GM12872 (cell line): ENCODE results near the gene TUBA1B.

Experiments
- TF ChIP-seq, protein P1 (sequence below): IDR thresholded peaks from 3 replicates; pipeline ENCODE4 v1.5.1; 2011; ENCODE audit warnings: low read depth, mild to moderate bottlenecking, low read length, moderate library complexity; ENCODE audit not compliant: insufficient read depth

Gene TUBA1B

GRCh38 chr12:49131051-49131893 lies at the start of gene TUBA1B:
Gene TUBA1B (minus strand): TSS chr12:49131395. CDS start chr12:49131300, 95 bp downstream.
- TF ChIP-seq, protein P1, sequence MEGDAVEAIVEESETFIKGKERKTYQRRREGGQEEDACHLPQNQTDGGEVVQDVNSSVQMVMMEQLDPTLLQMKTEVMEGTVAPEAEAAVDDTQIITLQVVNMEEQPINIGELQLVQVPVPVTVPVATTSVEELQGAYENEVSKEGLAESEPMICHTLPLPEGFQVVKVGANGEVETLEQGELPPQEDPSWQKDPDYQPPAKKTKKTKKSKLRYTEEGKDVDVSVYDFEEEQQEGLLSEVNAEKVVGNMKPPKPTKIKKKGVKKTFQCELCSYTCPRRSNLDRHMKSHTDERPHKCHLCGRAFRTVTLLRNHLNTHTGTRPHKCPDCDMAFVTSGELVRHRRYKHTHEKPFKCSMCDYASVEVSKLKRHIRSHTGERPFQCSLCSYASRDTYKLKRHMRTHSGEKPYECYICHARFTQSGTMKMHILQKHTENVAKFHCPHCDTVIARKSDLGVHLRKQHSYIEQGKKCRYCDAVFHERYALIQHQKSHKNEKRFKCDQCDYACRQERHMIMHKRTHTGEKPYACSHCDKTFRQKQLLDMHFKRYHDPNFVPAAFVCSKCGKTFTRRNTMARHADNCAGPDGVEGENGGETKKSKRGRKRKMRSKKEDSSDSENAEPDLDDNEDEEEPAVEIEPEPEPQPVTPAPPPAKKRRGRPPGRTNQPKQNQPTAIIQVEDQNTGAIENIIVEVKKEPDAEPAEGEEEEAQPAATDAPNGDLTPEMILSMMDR: no peak

- TF ChIP-seq, protein P1: no peak
Observed at GRCh38 chr12:49174218-49174617, 43.0 kb upstream of the TUBA1B start.

- TF ChIP-seq, protein P1: no peak
Observed at GRCh38 chr12:49170924-49171323, 39.7 kb upstream of the TUBA1B start.

DNA sequence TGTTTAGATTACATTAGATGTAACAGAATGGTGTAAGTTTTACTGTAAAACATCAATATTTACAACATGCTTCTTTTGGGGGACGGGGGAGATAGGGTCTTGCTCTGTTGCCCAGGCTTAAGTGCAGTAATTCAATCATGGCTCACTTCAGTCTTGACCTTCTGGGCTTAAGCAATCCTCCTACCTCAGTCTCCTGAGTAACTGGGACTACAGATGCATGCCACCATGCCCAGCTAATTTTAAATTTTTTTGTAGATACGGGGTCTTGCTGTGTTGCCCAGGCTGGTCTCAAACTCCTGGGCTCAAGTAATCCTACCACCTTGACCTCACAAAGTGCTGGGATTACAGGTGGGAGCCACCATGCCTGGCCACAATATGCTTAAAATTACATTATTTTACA lies 33.9 kb upstream of the TUBA1B start:
- TF ChIP-seq, protein P1: no peak

DNA sequence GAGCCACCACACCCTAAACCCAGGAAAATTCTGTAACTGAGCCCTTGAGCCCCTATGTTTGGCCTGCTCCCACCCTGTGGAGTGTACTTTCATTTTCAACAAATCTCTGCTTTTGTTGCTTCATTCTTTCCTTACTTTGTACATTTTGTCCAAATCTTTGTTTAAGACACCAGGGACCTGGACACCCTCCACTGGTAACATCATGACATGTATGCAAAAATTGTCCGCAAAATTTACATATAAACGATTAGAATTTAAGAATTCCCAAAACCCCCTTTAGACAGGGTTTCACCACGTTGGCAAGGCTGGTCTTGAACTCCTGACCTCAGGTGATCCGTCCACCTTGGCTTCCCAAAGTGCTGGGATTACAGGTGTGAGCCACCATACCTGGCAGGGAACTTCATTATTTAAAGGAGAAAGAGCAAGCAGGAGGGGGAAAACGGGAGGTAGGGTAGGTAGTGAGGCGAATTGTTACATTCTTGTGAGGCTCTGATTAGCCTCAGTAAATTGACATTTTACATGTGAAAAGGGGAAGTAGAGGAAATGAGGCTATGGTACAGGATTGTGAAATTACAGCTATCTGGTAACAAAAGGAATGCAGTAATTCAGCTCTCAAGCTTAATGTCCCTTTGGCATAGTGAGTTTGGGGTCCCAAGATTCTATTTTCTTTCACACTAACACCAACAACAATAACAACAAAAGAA lies 30.0 kb upstream of the TUBA1B start:
- TF ChIP-seq, protein P1: no peak

DNA sequence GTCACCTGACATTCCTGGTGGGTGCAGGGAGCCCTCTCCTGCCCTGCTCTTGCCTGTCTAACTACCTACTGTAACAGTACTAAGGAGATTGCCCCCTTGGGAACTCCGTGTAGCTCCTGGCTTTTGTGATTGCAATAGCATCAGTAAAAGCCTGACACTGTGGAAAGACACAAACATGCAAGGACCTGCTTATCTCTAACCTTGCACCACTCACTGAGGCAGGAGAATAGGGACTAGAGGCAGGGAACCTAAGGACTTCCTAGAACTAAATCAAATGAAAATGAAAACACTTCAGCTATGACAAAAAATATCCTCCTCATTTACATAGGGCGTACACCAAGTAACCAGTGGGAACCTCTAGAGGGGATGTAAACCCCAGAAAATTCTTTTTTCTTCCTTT lies 29.2 kb upstream of the TUBA1B start:
- TF ChIP-seq, protein P1: no peak

- TF ChIP-seq, protein P1: no peak
Observed at GRCh38 chr12:49154221-49154620, 23.0 kb upstream of the TUBA1B start.
